A549 (cell line): ENCODE measurements around the gene NDUFS2. TPM values are rescaled to one million over a fixed set of nuclear protein-coding genes. Genes with fewer than 3 reads are reported as not detected.

Experiments used
- ATAC-seq, 2 experiments: fragments of 200-7000 bp in 1 of 2; fragments of >200 bp in 1 of 2; cut with Nextera tagmentation in 1 of 2; cut with Tn5 transposase in 1 of 2; 3 replicates each; pipeline versions ENCODE4 v1.8.0 to v1.9.1; 2018 to 2020; ENCODE audit warnings: mild to moderate bottlenecking in 1 of 2, moderate library complexity in 1 of 2
- CTCF ChIA-PET: fragments of 300-600 bp; sonication (Branson Sonifier 250); formaldehyde crosslinking; extraction: SDS; loops from one replicate; lab custom pipeline; 2021; ENCODE audit warnings: antibody characterized with exemption, inconsistent platforms; lab: Yijun Ruan, JAX
- POLR2A ChIA-PET: fragments of 350-600 bp; formaldehyde crosslinking; extraction: SDS; loops from one replicate; lab custom pipeline; 2021; ENCODE audit warnings: antibody characterized with exemption, inconsistent platforms; lab: Yijun Ruan, JAX
- DNase-seq, 2 experiments: peaks; one replicate each; pipeline versions ENCODE4 v3.0.0 to v3.0.0-alpha.2; 2011 to 2016; ENCODE audit warnings: low read depth in 1 of 2, low spot score in 1 of 2
- FAIRE-seq: peaks from 2 replicates; lab custom pipeline; 2011; peaks lifted over from hg19 to GRCh38; lab: Jason Lieb, UNC
- H3K27ac ChIP-seq, 2 experiments: fragments of >200 bp; sonication (Bioruptor Twin); formaldehyde crosslinking; 3 replicates each; pipeline ENCODE4 v1.5.1; 2016 to 2017
- H3K4me1 ChIP-seq: fragments of >200 bp; sonication (Bioruptor Twin); formaldehyde crosslinking; 3 replicates; pipeline ENCODE4 v1.6.1; 2016
- H3K4me2 ChIP-seq: fragments of >200 bp; sonication (Bioruptor Twin); formaldehyde crosslinking; 3 replicates; pipeline ENCODE4 v1.6.1; 2016
- H3K4me3 ChIP-seq: fragments of >200 bp; sonication (Bioruptor Twin); formaldehyde crosslinking; 3 replicates; pipeline ENCODE4 v1.5.1; 2016
- H3K9me3 ChIP-seq: fragments of >200 bp; sonication (Bioruptor Twin); formaldehyde crosslinking; 3 replicates; pipeline ENCODE4 v1.6.1; 2016
- BHLHE40 ChIP-seq: IDR thresholded peaks from 2 replicates; pipeline ENCODE4 v1.6.1; 2012; ENCODE audit warnings: low read depth, low read length, inconsistent platforms
- CBX2 ChIP-seq: fragments of 200-600 bp; sonication (generic); IDR thresholded peaks from 2 replicates; pipeline ENCODE4 v1.6.1; 2016; ENCODE audit warnings: low read depth, mild to moderate bottlenecking, borderline replicate concordance
- CHD2 ChIP-seq: fragments of 150-350 bp; IDR thresholded peaks from 2 replicates; pipeline ENCODE4 v1.6.1; 2014; ENCODE audit warnings: low read length; ENCODE audit not compliant: partially characterized antibody
- CHD4 ChIP-seq: fragments of 200-600 bp; sonication (generic); IDR thresholded peaks from 2 replicates; pipeline ENCODE4 v1.6.1; 2016; ENCODE audit warnings: antibody characterized with exemption, mild to moderate bottlenecking, borderline replicate concordance
- ELK1 ChIP-seq: fragments of 150-350 bp; IDR thresholded peaks from 2 replicates; pipeline ENCODE4 v1.6.1; 2014; ENCODE audit warnings: low read depth, mild to moderate bottlenecking, low read length
- EP300 ChIP-seq, 2 experiments: fragments of >200 bp; sonication (Bioruptor Twin); formaldehyde crosslinking; IDR thresholded peaks; 2 replicates in 1 of 2; 3 replicates in 1 of 2; pipeline ENCODE4 v1.6.1; 2016 to 2017
- FOSB ChIP-seq: fragments of 250-450 bp; sonication (Bioruptor Pico); IDR thresholded peaks from 2 replicates; pipeline ENCODE4 v1.5.0; 2020; ENCODE audit warnings: mild to moderate bottlenecking, moderate library complexity
- FOSL2 ChIP-seq, 2 experiments: fragments of 450-650 bp in 1 of 2; fragments of >200 bp in 1 of 2; sonication (Bioruptor Twin) in 1 of 2; formaldehyde crosslinking; IDR thresholded peaks; 2 replicates each; pipeline versions ENCODE4 v1.5.0 to v1.6.1; 2016 to 2020; ENCODE audit warnings: mild to moderate bottlenecking in 1 of 2, moderate library complexity in 1 of 2
- FOXS1 ChIP-seq: fragments of 250-450 bp; sonication (Bioruptor Pico); IDR thresholded peaks from 2 replicates; pipeline ENCODE4 v1.5.0; 2020; ENCODE audit warnings: mild to moderate bottlenecking, moderate library complexity
- HES2 ChIP-seq: fragments of >200 bp; sonication (Bioruptor Twin); formaldehyde crosslinking; IDR thresholded peaks from 2 replicates; pipeline ENCODE4 v1.6.1; 2016
- JUNB ChIP-seq: fragments of >200 bp; sonication (Bioruptor Twin); formaldehyde crosslinking; IDR thresholded peaks from 2 replicates; pipeline ENCODE4 v1.6.1; 2016
- KDM1A ChIP-seq: fragments of 200-600 bp; sonication (generic); IDR thresholded peaks from 2 replicates; pipeline ENCODE4 v1.6.1; 2016; ENCODE audit warnings: low read depth, mild to moderate bottlenecking
- MAFK ChIP-seq: fragments of 450-650 bp; IDR thresholded peaks from 2 replicates; pipeline ENCODE4 v1.6.1; 2014; ENCODE audit not compliant: partially characterized antibody
- MAZ ChIP-seq: fragments of 150-350 bp; IDR thresholded peaks from 2 replicates; pipeline ENCODE4 v1.6.1; 2014; ENCODE audit warnings: antibody characterized with exemption, low read depth, low read length, borderline replicate concordance
- NFE2L2 ChIP-seq: fragments of 150-350 bp; conservative IDR thresholded peaks from 2 replicates; pipeline ENCODE4 v1.6.1; 2014; ENCODE audit warnings: low read length
- POLR2AphosphoS2 ChIP-seq: conservative IDR thresholded peaks from 2 replicates; pipeline ENCODE4 v1.6.1; 2012; ENCODE audit warnings: low read length, improper control_type of control experiment, inconsistent platforms
- RARB ChIP-seq: fragments of 250-450 bp; sonication (Bioruptor Pico); IDR thresholded peaks from 2 replicates; pipeline ENCODE4 v1.8.0; 2021; ENCODE audit warnings: mild to moderate bottlenecking, moderate library complexity
- TFCP2L1 ChIP-seq: fragments of 250-450 bp; sonication (Bioruptor Pico); IDR thresholded peaks from 2 replicates; pipeline ENCODE4 v1.5.0; 2021; ENCODE audit warnings: mild to moderate bottlenecking
- TP53 ChIP-seq: fragments of 250-450 bp; sonication (Bioruptor Pico); IDR thresholded peaks from 2 replicates; pipeline ENCODE4 v1.5.0; 2021; ENCODE audit warnings: mild to moderate bottlenecking, moderate library complexity
- ZC3H11A ChIP-seq: fragments of 450-650 bp; IDR thresholded peaks from 2 replicates; pipeline ENCODE4 v1.6.1; 2014; ENCODE audit warnings: antibody characterized with exemption, mild to moderate bottlenecking
- WGBS: methylation state at CpG from one replicate; pipeline ENCODE4 v1.1.6; 2017; ENCODE audit errors: missing lambda C conversion rate; 5-methylcytosine and 5-hydroxymethylcytosine counted together
- polyA plus RNA-seq, 4 experiments: library from polyadenylated mRNA; depleted of rRNA in 3 of 4; stranded (reverse); fragments of >200 nt; fragmentation: RNase III in 1 of 4; extraction: RNeasy Plus Mini Kit Qiagen cat#74134 plus additional on column Dnase treatment in 1 of 4; gene quantifications; 2 replicates in 3 of 4; 3 replicates in 1 of 4; pipeline ENCODE4 v1.2.3, GENCODE V29; 2011 to 2017
- TF ChIP-seq, protein P1 (sequence below): fragments of 250-450 bp; sonication (Bioruptor Pico); IDR thresholded peaks from 2 replicates; pipeline ENCODE4 v1.5.0; 2021; ENCODE audit warnings: mild to moderate bottlenecking, moderate library complexity, borderline replicate concordance
- TF ChIP-seq, protein P2 (sequence below): IDR thresholded peaks from 2 replicates; pipeline ENCODE4 v1.6.1; 2012
- TF ChIP-seq, protein P3 (sequence below): fragments of >200 bp; sonication (Bioruptor Twin); formaldehyde crosslinking; IDR thresholded peaks from 3 replicates; pipeline ENCODE4 v1.6.1; 2016
- TF ChIP-seq, protein P4 (sequence below): fragments of 450-650 bp; IDR thresholded peaks from 2 replicates; pipeline ENCODE4 v1.6.1; 2014; ENCODE audit warnings: antibody characterized with exemption
- TF ChIP-seq, protein P5 (sequence below): fragments of 250-450 bp; sonication (Bioruptor Pico); IDR thresholded peaks from 2 replicates; pipeline ENCODE4 v1.5.0; 2020; ENCODE audit warnings: low read depth, mild to moderate bottlenecking, moderate library complexity

NDUFS2 gene
- polyA plus RNA-seq, 2 of the 4 experiments (the other 2 are of a cell fraction) = 142 to 144 TPM

DNA sequence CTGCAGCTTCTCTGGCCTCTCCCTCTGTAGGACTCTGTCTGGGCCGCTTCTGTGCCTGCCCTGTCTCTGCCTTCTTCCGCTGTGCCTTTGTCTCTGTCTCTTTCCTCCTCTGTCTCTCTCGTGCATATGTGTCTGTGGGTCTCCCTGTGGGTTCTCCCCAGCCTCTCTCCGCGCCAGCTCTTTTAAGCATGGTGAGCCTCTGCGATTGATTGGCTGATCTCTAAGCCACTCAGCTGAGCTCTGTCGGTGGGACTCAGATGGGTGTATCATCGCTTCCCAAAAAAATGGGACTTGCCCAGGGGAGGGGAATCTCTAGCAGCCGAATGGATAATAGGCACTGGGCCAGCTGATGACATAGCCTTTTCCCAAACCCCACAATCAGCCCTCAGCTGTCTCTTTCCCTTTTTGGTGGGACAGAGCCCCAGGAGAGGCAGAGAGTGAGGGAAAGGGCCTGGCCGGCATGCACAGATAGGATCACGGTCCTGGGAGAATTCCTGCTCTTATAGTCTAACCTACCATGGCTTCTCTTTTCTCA, 3.2 kb upstream of the NDUFS2 start, which contains the start of gene ADAMTS4:
Gene ADAMTS4, minus strand, starts transcription at position 158 of the 535 bp plus-strand sequence. CDS start 427 bp downstream, outside the sequence.
- TF ChIP-seq, protein P1, sequence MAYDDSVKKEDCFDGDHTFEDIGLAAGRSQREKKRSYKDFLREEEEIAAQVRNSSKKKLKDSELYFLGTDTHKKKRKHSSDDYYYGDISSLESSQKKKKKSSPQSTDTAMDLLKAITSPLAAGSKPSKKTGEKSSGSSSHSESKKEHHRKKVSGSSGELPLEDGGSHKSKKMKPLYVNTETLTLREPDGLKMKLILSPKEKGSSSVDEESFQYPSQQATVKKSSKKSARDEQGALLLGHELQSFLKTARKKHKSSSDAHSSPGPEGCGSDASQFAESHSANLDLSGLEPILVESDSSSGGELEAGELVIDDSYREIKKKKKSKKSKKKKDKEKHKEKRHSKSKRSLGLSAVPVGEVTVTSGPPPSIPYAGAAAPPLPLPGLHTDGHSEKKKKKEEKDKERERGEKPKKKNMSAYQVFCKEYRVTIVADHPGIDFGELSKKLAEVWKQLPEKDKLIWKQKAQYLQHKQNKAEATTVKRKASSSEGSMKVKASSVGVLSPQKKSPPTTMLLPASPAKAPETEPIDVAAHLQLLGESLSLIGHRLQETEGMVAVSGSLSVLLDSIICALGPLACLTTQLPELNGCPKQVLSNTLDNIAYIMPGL (CRISPR knock-in tag) = no peak
- TF ChIP-seq ZC3H11A (no peak), FOXS1 (CRISPR knock-in tag) (no peak), BHLHE40 (no peak), TFCP2L1 (CRISPR knock-in tag) (no peak)
- TF ChIP-seq, protein P2, sequence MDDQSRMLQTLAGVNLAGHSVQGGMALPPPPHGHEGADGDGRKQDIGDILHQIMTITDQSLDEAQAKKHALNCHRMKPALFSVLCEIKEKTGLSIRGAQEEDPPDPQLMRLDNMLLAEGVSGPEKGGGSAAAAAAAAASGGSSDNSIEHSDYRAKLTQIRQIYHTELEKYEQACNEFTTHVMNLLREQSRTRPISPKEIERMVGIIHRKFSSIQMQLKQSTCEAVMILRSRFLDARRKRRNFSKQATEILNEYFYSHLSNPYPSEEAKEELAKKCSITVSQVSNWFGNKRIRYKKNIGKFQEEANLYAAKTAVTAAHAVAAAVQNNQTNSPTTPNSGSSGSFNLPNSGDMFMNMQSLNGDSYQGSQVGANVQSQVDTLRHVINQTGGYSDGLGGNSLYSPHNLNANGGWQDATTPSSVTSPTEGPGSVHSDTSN = no peak
- TF ChIP-seq, all 56 proteins: peak for 0
- FAIRE-seq (no peak), DNase-seq (no peak), ATAC-seq (no peak)
- Histone ChIP-seq H3K27ac (peak within 1 kb of the TSS in 1 of 2 experiments; percentile 42; a peak in 1 of 6 replicates), H3K4me3 (no peak within 1 kb of the TSS), H3K9me3 (no peaks in the 10 kb centered on the region), H3K4me2 (no peak within 1 kb of the TSS), H3K4me1 (peaks cover 29% of the 10 kb centered on the region)
- POLR2A ChIA-PET = no interaction called here
- CTCF ChIA-PET = interaction anchor here (0.8 to 18.8 kb wide), 7 partner anchors 8 to 185 kb away, joined by 3 to 200 read pairs (median 5); partner anchors contain the start of genes PPOX and TOMM40L
- 89% methylated on average over 11 of the region's 11 CpGs for WGBS

DNA sequence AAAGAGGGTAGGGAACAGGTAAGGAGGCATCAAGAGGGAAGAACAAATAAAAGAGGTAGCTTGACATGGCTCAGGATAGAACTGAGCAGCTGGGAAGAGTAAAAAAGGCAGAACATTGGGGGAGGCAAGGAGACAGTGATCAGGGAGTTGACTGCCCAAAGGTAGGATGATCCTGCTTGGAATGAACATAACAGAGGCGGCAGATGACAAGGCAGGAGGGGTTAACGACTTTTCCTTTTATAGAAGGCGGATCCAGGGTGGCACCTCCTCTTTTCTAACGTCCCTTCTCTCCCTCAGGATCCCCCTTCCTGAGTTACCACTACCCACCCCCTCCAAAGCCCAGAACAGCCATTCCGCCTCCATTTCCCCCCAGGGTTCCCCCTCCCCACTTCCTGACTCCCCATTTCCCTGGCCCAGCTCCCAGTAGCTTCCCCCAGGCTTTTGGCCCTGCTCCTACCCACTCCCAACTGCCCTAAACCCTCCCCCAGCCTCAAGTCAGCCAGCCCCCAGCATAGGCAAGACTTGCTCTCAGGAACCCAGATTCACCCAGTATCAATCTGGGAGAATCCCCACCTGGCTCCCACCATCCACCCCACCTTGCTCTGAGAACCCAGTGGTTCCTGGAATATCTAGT, 2.5 kb upstream of the NDUFS2 start:
- Histone ChIP-seq H3K4me3 (no peak overlapping the region), H3K9me3 (no peaks in the 10 kb centered on the region), H3K4me2 (no peak overlapping the region), H3K4me1 (peaks cover 29% of the 10 kb centered on the region), H3K27ac (no peak overlapping the region)
- ChIA-PET CTCF (interaction anchor here (0.6 to 18.8 kb wide), 3 partner anchors 19 to 1929 kb away, joined by 4 to 200 read pairs (median 4); no protein-coding TSS in a partner anchor), POLR2A (no interaction called here)
- FAIRE-seq (no peak), ATAC-seq (no peak), DNase-seq (no peak)
- 71% methylated on average over 4 of the region's 5 CpGs for WGBS
- TF ChIP-seq KDM1A (no peak), CBX2 (no peak), EP300 (IDR thresholded peaks at IDR 0.05) (no peak), TP53 (no peak), JUNB (no peak), HES2 (no peak), TFCP2L1 (CRISPR knock-in tag) (no peak), CHD4 (no peak), CHD2 (no peak), FOSB (CRISPR knock-in tag) (no peak), RARB (CRISPR knock-in tag) (no peak), MAFK (no peak), ELK1 (no peak), MAZ (no peak), FOSL2 (IDR thresholded peaks at IDR 0.05) (no peak), FOSL2 (CRISPR knock-in tag; IDR thresholded peaks at IDR 0.05) (no peak), POLR2AphosphoS2 (no peak), NFE2L2 (no peak)
- TF ChIP-seq, protein P3, sequence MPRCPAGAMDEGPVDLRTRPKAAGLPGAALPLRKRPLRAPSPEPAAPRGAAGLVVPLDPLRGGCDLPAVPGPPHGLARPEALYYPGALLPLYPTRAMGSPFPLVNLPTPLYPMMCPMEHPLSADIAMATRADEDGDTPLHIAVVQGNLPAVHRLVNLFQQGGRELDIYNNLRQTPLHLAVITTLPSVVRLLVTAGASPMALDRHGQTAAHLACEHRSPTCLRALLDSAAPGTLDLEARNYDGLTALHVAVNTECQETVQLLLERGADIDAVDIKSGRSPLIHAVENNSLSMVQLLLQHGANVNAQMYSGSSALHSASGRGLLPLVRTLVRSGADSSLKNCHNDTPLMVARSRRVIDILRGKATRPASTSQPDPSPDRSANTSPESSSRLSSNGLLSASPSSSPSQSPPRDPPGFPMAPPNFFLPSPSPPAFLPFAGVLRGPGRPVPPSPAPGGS = no peak
- TF ChIP-seq, protein P4, sequence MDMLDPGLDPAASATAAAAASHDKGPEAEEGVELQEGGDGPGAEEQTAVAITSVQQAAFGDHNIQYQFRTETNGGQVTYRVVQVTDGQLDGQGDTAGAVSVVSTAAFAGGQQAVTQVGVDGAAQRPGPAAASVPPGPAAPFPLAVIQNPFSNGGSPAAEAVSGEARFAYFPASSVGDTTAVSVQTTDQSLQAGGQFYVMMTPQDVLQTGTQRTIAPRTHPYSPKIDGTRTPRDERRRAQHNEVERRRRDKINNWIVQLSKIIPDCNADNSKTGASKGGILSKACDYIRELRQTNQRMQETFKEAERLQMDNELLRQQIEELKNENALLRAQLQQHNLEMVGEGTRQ = no peak
- TF ChIP-seq, protein P5, sequence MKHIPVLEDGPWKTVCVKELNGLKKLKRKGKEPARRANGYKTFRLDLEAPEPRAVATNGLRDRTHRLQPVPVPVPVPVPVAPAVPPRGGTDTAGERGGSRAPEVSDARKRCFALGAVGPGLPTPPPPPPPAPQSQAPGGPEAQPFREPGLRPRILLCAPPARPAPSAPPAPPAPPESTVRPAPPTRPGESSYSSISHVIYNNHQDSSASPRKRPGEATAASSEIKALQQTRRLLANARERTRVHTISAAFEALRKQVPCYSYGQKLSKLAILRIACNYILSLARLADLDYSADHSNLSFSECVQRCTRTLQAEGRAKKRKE = no peak
